GM18511 (cell line): Measurements from ENCODE around the gene AGPAT1.

Experiments used
- ATAC-seq: cut with Tn5 transposase; IDR thresholded peaks from one replicate; pipeline ENCODE4 v1.9.1; 2021; ENCODE audit warnings: mild to moderate bottlenecking, moderate library complexity; ENCODE audit not compliant: unreplicated experiment

Gene AGPAT1

GRCh38 chr6:32126880-32127279 lies 49.0 kb downstream of the AGPAT1 start:
- no peak for ATAC-seq

- ATAC-seq, result no peak
These were observed 52.2 kb downstream of the AGPAT1 start for GRCh38 chr6:32123681-32124080.

- no peak for ATAC-seq
These were observed 55.3 kb downstream of the AGPAT1 start for GRCh38 chr6:32120573-32121059.

GRCh38 chr6:32118782-32119628 lies 56.9 kb downstream of the AGPAT1 start:
- ATAC-seq, result no peak
